GM12864 (cell line): ENCODE results near the gene LRBA.

Experiments used
- DNase-seq: peaks from one replicate; pipeline ENCODE4 v3.0.0-alpha.2; 2011; ENCODE audit warnings: low read depth
- H3K4me3 ChIP-seq: 2 replicates; pipeline ENCODE4 v1.5.1; 2011; ENCODE audit warnings: mild to moderate bottlenecking, low read depth, low read length, control low read depth
- CTCF ChIP-seq: IDR thresholded peaks from 2 replicates; pipeline ENCODE4 v1.5.1; 2011; ENCODE audit warnings: low read depth, mild to moderate bottlenecking, moderate library complexity, low read length, control low read depth, inconsistent platforms; ENCODE audit errors: missing control alignments

Gene LRBA

GRCh38 chr4:150286656-150287055 is 728.4 kb downstream of the LRBA start:
- H3K4me3 ChIP-seq: no peak overlapping the region
- TF ChIP-seq CTCF: no peak
- DNase-seq: no peak

- TF ChIP-seq CTCF: no peak
- no peak overlapping the region for H3K4me3 ChIP-seq
- DNase-seq: no peak
Measured at GRCh38 chr4:150283689-150284088, 731.4 kb downstream of the LRBA start.

- DNase-seq: no peak
- TF ChIP-seq CTCF: no peak
- no peak overlapping the region for H3K4me3 ChIP-seq
Measured at GRCh38 chr4:150280975-150281374, 734.1 kb downstream of the LRBA start.

- no peak for TF ChIP-seq CTCF
- H3K4me3 ChIP-seq: no peak overlapping the region
- DNase-seq: no peak
Measured at GRCh38 chr4:150280081-150280895, 734.8 kb downstream of the LRBA start.

GRCh38 chr4:150278206-150278605 is 736.9 kb downstream of the LRBA start:
- no peak overlapping the region for H3K4me3 ChIP-seq
- DNase-seq: no peak
- TF ChIP-seq CTCF: no peak

GRCh38 chr4:150268444-150268843 is 746.6 kb downstream of the LRBA start:
- no peak for DNase-seq
- TF ChIP-seq CTCF: no peak
- no peak overlapping the region for H3K4me3 ChIP-seq

GRCh38 chr4:150265806-150266205 is 749.3 kb downstream of the LRBA start:
- no peak overlapping the region for H3K4me3 ChIP-seq
- no peak for TF ChIP-seq CTCF
- no peak for DNase-seq
